ENCODE data around the gene NUP210. TPM values are rescaled to one million over a fixed set of nuclear protein-coding genes. Genes with fewer than 3 reads are reported as not detected.

NUP210 gene
- polyA plus RNA-seq, 1 experiment = 0.32 TPM

DNA sequence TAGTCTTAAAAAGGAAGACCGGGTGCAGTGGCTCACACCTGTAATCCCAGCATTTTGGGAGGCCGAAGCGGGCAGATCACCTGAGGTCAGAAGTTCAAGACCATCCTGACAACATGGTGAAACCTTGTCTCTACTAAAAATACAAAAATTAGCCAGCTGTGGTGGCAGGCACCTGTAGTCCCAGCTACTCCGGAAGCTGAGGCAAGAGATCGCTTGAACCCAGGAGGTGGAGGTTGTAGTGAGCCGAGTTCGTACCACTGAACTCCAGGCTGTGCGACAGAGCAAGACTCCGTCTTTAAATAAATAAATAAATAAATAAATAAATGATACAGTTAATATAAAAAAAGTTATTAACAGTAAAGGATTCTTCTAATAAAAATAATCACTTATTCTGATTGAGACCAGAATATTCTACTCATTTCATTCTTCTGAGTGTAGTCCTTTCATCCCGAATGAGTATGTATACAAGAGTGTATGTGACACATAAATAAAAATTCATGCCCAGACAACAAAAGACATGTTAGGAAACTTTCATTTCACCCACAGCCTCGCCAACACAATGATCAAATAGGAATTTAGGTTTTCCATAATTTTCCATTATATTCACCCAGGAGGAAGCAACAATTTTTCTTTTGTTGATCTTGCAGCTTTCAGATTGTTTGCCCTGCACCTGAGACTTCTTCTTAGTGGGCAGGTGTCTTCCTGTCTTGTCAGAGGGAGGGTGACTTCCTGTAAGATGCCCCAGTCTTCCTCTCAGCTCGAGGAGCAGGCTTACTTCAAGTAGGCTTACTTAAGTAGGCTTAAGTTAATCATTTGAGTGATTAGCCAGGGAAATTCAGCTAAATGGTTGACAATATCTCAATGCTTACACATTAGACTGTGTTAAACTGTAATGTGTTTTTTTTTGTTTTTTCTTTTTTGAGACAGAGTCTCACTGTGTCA, 7.8 kb upstream of the NUP210 start:
- POLR2A ChIA-PET = no interaction called here
- Histone ChIP-seq H3K27me3 (ENCODE audit: control insufficient read depth, insufficient read depth, low read length) (no peaks in the 10 kb centered on the region; the same call in 1 of the 2 replicates), H3K36me3 (ENCODE audit: control insufficient read depth, insufficient read depth, low read length) (no peaks in the 10 kb centered on the region), H3K4me3 (ENCODE audit: low read depth, low read length) (no peak overlapping the region)
- no peak for DNase-seq (ENCODE audit: low read depth)
- CTCF ChIA-PET = interaction anchor here (1.1 kb wide), 1 partner anchor 11 kb away, joined by 3 read pairs; no protein-coding TSS in a partner anchor
- TF ChIP-seq, protein P1, sequence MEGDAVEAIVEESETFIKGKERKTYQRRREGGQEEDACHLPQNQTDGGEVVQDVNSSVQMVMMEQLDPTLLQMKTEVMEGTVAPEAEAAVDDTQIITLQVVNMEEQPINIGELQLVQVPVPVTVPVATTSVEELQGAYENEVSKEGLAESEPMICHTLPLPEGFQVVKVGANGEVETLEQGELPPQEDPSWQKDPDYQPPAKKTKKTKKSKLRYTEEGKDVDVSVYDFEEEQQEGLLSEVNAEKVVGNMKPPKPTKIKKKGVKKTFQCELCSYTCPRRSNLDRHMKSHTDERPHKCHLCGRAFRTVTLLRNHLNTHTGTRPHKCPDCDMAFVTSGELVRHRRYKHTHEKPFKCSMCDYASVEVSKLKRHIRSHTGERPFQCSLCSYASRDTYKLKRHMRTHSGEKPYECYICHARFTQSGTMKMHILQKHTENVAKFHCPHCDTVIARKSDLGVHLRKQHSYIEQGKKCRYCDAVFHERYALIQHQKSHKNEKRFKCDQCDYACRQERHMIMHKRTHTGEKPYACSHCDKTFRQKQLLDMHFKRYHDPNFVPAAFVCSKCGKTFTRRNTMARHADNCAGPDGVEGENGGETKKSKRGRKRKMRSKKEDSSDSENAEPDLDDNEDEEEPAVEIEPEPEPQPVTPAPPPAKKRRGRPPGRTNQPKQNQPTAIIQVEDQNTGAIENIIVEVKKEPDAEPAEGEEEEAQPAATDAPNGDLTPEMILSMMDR (IDR thresholded peaks at IDR 0.05; ENCODE audit: insufficient read depth, low read depth, low read length) = no peak

DNA sequence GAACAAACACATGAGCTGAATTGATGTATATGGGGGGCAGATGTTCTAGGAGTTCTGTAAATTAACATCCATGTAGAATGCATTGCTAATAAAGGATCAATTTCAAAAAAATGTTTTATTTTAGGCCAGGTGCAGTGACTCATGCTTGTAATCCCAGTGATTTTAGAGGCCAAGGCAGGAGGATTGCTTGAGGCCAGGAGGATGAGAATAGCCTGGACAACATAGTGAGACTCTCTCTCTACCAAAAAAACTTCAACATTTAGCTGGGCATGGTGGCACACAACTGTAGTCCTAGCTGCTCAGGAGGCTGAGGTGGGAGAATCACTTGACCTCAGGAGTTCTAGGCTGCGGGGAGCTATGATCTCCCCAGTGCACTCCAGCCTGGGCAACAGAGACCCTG, 6.5 kb upstream of the NUP210 start:
- Histone ChIP-seq H3K36me3 (ENCODE audit: control insufficient read depth, insufficient read depth, low read length) (no peaks in the 10 kb centered on the region), H3K4me3 (ENCODE audit: low read depth, low read length) (no peak overlapping the region), H3K27me3 (ENCODE audit: control insufficient read depth, insufficient read depth, low read length) (peaks cover 1% of the 10 kb centered on the region; the same call in 1 of the 2 replicates)
- ChIA-PET CTCF (interaction anchor here (1.0 kb wide), 1 partner anchor 10 kb away, joined by 4 read pairs; no protein-coding TSS in a partner anchor), POLR2A (no interaction called here)
- TF ChIP-seq, protein P1 (IDR thresholded peaks at IDR 0.05; ENCODE audit: insufficient read depth, low read depth, low read length) = no peak
- no peak for DNase-seq (ENCODE audit: low read depth)

DNA sequence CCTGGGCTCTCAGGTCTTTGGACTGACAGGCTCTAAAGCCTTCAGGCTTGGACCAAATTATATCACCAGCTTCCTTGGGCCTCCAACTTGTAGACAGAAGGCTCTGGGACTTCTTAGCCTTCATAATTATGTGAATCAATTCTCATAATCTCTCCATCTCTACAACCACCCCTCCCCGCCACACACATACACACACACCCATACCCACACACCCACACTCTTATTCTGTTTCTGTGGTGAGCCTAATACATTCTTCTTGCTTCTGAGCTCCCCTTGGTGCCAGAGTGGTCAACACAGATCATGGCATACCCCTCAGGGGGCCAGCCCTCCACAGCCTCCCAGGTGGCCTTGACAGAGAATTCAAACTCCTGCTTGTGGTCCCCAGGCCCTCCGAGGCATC, 5.6 kb upstream of the NUP210 start:
- H3K36me3 ChIP-seq (ENCODE audit: control insufficient read depth, insufficient read depth, low read length) = no peaks in the 10 kb centered on the region
- TF ChIP-seq, protein P1 (IDR thresholded peaks at IDR 0.05; ENCODE audit: insufficient read depth, low read depth, low read length) = no peak
- peaks cover 6% of the 10 kb centered on the region for H3K27me3 ChIP-seq (ENCODE audit: control insufficient read depth, insufficient read depth, low read length)
- ChIA-PET POLR2A (no interaction called here), CTCF (interaction anchor here (1.1 kb wide), 1 partner anchor 36 kb away, joined by 5 read pairs; no protein-coding TSS in a partner anchor)
- DNase-seq (ENCODE audit: low read depth) = no peak
- H3K4me3 ChIP-seq (ENCODE audit: low read depth, low read length) = no peak overlapping the region

DNA sequence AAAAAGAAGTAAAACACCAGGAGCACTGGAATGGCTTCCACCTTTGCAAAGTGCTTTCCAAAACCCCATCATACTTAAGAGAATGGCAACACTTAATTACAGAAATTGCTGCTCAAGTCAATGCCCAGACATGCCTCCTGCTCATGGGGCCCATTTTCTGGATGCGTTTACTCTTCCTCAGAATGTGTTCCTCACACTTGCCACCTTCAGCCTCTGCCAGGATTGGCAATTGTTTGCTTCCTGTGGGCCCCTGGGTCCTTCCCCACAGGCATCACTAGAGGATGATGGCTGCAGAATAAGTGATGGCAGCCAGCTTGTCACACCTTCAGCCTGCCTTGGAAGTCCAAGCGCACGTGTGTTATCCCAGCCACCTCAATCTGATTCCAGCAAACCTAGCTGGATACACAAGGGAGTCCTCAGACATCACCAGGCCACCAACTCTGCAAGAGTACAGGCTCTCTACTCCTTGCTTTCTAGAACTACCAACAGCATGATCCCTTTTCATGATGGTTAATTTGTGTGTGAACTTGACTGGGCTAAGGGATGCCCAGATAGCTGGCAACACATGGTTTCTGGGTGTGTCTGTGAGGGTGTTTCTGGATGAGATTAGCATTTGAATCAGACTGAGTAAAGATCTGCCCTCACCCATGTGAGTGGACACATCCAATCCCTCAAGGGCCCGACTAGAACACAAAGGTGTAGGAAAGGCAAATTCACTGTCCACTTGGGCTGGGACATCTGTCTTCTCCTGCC, 4.9 kb upstream of the NUP210 start:
- POLR2A ChIA-PET = no interaction called here
- TF ChIP-seq, protein P1 (IDR thresholded peaks at IDR 0.05; ENCODE audit: insufficient read depth, low read depth, low read length) = no peak
- CTCF ChIA-PET = interaction anchor here (1.1 kb wide), 1 partner anchor 37 kb away, joined by 5 read pairs; no protein-coding TSS in a partner anchor
- DNase-seq (ENCODE audit: low read depth) = no peak
- peaks cover 8% of the 10 kb centered on the region for H3K27me3 ChIP-seq (ENCODE audit: control insufficient read depth, insufficient read depth, low read length)
- no peak overlapping the region for H3K4me3 ChIP-seq (ENCODE audit: low read depth, low read length)
- H3K36me3 ChIP-seq (ENCODE audit: control insufficient read depth, insufficient read depth, low read length) = no peaks in the 10 kb centered on the region
